ENCODE measurements around the gene ZDHHC23. TPM values are rescaled to one million over a fixed set of nuclear protein-coding genes. Genes with fewer than 3 reads are reported as not detected.

ZDHHC23 gene
- total RNA-seq, 1 donor from 2014 or later = 26.3 TPM

- no peaks in the 10 kb centered on the region for H3K9me3 Mint-ChIP-seq (ENCODE audit: unreplicated experiment)
- peaks cover 25% of the 10 kb centered on the region for H3K4me1 Mint-ChIP-seq (ENCODE audit: unreplicated experiment)
- peaks cover 8% of the 10 kb centered on the region for H3K36me3 Mint-ChIP-seq (ENCODE audit: low read depth, unreplicated experiment)
- H3K4me3 Mint-ChIP-seq (ENCODE audit: unreplicated experiment) = peak overlapping the region; percentile 79
- no peak overlapping the region for H3K27ac Mint-ChIP-seq (ENCODE audit: unreplicated experiment)
- TF ChIP-seq CTCF (IDR thresholded peaks at IDR 0.05; ENCODE audit: unreplicated experiment) = no peak
- DNase-seq (ENCODE audit: low spot score) = peak; percentile 38
- peaks cover 13% of the 10 kb centered on the region for H3K27me3 Mint-ChIP-seq (ENCODE audit: unreplicated experiment)
These were observed 453 bp downstream of the ZDHHC23 start for GRCh38 chr3:113948015-113948917.

GRCh38 chr3:113952921-113953320 lies 5.1 kb downstream of the ZDHHC23 start:
- peaks cover 12% of the 10 kb centered on the region for H3K27me3 Mint-ChIP-seq (ENCODE audit: unreplicated experiment)
- peaks cover 27% of the 10 kb centered on the region for H3K36me3 Mint-ChIP-seq (ENCODE audit: low read depth, unreplicated experiment)
- peaks cover 19% of the 10 kb centered on the region for H3K4me1 Mint-ChIP-seq (ENCODE audit: unreplicated experiment)
- no peak for DNase-seq (ENCODE audit: low spot score)
- peak overlapping the region; percentile 39 for H3K27ac Mint-ChIP-seq (ENCODE audit: unreplicated experiment)
- H3K9me3 Mint-ChIP-seq (ENCODE audit: unreplicated experiment) = no peaks in the 10 kb centered on the region
- TF ChIP-seq CTCF (IDR thresholded peaks at IDR 0.05; ENCODE audit: unreplicated experiment) = no peak
- H3K4me3 Mint-ChIP-seq (ENCODE audit: unreplicated experiment) = peak overlapping the region; percentile 79

GRCh38 chr3:113953677-113954076 lies 5.9 kb downstream of the ZDHHC23 start:
- Mint-ChIP-seq H3K36me3 (ENCODE audit: low read depth, unreplicated experiment) (peaks cover 30% of the 10 kb centered on the region), H3K4me3 (ENCODE audit: unreplicated experiment) (peak overlapping the region; percentile 57), H3K27me3 (ENCODE audit: unreplicated experiment) (peaks cover 12% of the 10 kb centered on the region), H3K27ac (ENCODE audit: unreplicated experiment) (peak overlapping the region; percentile 65), H3K4me1 (ENCODE audit: unreplicated experiment) (peaks cover 17% of the 10 kb centered on the region), H3K9me3 (ENCODE audit: unreplicated experiment) (no peaks in the 10 kb centered on the region)
- DNase-seq (ENCODE audit: low spot score) = peak; percentile 15
- no peak for TF ChIP-seq CTCF (IDR thresholded peaks at IDR 0.05; ENCODE audit: unreplicated experiment)

- H3K4me3 Mint-ChIP-seq (ENCODE audit: unreplicated experiment) = peak overlapping the region; percentile 57
- no peaks in the 10 kb centered on the region for H3K9me3 Mint-ChIP-seq (ENCODE audit: unreplicated experiment)
- peak overlapping the region; percentile 65 for H3K27ac Mint-ChIP-seq (ENCODE audit: unreplicated experiment)
- peaks cover 12% of the 10 kb centered on the region for H3K27me3 Mint-ChIP-seq (ENCODE audit: unreplicated experiment)
- no peak for TF ChIP-seq CTCF (IDR thresholded peaks at IDR 0.05; ENCODE audit: unreplicated experiment)
- H3K4me1 Mint-ChIP-seq (ENCODE audit: unreplicated experiment) = peaks cover 14% of the 10 kb centered on the region
- H3K36me3 Mint-ChIP-seq (ENCODE audit: low read depth, unreplicated experiment) = peaks cover 34% of the 10 kb centered on the region
- DNase-seq (ENCODE audit: low spot score) = no peak
These were observed 6.4 kb downstream of the ZDHHC23 start for GRCh38 chr3:113954091-113954685.

- H3K4me1 Mint-ChIP-seq (ENCODE audit: unreplicated experiment) = no peaks in the 10 kb centered on the region
- H3K4me3 Mint-ChIP-seq (ENCODE audit: unreplicated experiment) = no peak overlapping the region
- DNase-seq (ENCODE audit: low spot score) = no peak
- no peak for TF ChIP-seq CTCF (IDR thresholded peaks at IDR 0.05; ENCODE audit: unreplicated experiment)
- no peaks in the 10 kb centered on the region for H3K27me3 Mint-ChIP-seq (ENCODE audit: unreplicated experiment)
- no peak overlapping the region for H3K27ac Mint-ChIP-seq (ENCODE audit: unreplicated experiment)
- peaks cover 14% of the 10 kb centered on the region for H3K36me3 Mint-ChIP-seq (ENCODE audit: low read depth, unreplicated experiment)
- H3K9me3 Mint-ChIP-seq (ENCODE audit: unreplicated experiment) = no peaks in the 10 kb centered on the region
These were observed 16.1 kb downstream of the ZDHHC23 start for GRCh38 chr3:113963879-113964278.
